GM12878 (cell line): Measurements from ENCODE around the gene SIK3.

Experiments
- HDAC2 ChIP-seq: fragments of 200-600 bp; sonication (generic); IDR thresholded peaks from 2 replicates; pipeline ENCODE4 v1.6.1; 2017
- SIX5 ChIP-seq: IDR thresholded peaks from 2 replicates; pipeline ENCODE4 v1.6.1; 2011; ENCODE audit warnings: mild to moderate bottlenecking, low read depth, low read length, moderate library complexity; ENCODE audit not compliant: severe bottlenecking

DNA sequence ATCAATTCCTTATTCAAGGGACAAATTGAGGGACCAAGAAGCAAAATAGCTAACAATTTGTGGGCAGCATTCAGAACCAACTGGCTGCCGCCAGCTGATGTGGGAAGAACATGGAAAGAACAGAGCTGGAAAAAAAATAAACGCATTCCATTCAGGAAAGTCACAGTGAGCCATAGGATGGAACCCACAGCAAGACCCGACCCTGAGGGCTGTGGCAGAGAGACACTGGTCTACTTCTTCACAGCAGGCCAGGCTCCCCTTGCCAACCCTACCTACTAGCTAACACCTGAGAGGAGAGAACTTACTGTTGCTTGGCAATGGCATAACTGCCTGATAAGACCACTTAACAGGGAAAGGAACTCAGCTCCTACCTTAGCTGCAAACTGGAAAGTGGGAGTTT, 137.3 kb downstream of the SIK3 start:
- no peak for TF ChIP-seq HDAC2
- TF ChIP-seq SIX5, result no peak
